GM18526 (cell line): Measurements from ENCODE around the gene PPFIA4.

Experiments used
- POLR2A ChIP-seq: IDR thresholded peaks from 3 replicates; pipeline ENCODE4 v1.6.1; 2011; ENCODE audit not compliant: insufficient read length; ENCODE audit errors: extremely low read depth

Gene PPFIA4

DNA sequence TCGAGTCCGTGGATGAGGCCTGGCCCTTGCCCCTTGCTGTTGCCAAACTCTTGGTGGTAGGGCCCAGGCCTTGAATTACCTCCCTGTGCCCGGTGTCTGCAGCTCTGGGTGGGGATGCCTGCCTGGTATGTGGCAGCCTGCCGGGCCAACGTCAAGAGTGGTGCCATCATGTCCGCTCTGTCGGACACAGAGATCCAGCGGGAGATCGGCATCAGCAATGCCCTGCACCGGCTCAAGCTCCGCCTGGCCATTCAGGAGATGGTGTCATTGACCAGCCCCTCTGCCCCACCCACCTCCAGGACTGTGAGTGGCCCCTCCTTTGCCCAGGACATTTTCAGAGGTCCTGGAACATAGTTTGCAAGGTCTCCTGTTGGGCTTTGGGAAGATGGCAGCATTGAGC lies 33.8 kb downstream of the PPFIA4 start:
- no peak for TF ChIP-seq POLR2A

DNA sequence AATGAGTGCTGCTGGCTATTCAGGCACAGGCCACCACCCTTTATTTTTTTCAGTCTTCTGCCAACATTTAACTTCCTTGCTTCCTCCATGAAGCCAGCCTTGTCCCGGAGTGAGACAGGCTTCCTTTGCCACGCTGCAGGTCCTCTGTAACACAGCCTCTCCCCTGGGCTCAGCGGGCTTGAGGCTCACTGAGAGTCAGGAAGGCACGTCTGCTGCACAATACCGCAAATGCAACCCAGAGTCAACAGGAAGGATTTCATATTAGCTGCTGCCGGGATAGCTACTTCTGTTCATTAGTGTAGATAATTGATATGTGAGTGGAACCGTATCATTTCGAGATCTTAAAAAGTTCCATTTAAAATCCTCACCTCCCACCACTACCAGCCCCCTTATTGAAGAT lies 37.0 kb downstream of the PPFIA4 start:
- TF ChIP-seq POLR2A: no peak

GRCh38 chr1:203065191-203065590 lies 38.9 kb downstream of the PPFIA4 start:
- TF ChIP-seq POLR2A: no peak

DNA sequence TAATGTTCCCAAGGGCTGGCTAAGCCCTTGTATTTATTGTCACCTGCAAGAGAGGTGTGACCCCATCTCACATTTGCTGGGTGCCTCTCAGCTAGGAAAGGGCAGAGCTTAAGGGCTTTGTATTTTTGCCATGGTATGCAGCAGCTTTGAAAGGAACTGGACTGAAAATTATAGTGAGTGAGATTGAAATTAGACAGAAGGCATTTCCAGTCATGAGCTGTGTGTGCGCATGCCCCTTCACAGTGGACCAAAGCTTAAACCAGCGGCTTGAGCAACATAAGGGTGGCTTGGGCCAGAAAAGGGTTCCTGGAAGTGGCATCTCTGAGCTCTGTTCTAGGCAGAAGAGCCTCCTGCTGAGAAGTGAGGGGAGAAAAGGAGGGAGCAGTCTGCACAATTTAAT lies 39.7 kb downstream of the PPFIA4 start:
- TF ChIP-seq POLR2A: no peak

- TF ChIP-seq POLR2A: no peak
These were observed 40.7 kb downstream of the PPFIA4 start for GRCh38 chr1:203066965-203067364.

GRCh38 chr1:203069030-203069747 lies 42.9 kb downstream of the PPFIA4 start:
- TF ChIP-seq POLR2A: no peak

DNA sequence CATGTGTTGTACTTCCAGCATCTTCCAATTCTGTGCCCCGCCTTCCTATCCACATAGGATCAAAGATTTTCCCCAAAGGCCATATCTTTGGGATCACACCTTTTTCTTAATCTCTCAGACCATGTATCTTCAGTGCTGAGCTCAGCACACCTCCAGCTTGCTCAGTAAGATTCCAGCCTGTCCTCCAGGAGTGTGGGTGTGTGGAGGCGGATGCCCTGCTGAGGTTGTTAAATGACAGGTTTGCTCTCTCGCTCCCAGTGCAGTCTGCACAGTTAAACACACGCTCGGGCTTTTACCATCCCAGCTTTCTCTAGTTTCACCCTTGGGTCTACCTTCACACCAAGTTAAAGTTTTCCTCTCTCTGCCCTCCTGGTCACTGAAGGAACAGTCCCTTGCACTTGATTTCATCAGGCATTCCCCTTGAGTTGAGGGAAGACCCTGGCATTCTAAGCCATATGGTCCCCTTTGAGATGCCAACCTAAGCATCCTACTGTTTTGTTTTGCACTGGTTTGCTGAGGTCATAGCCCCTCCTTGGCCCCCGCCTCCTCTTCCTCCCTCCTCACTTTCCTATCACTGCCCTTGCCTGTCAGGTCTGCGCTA lies 45.8 kb downstream of the PPFIA4 start:
- no peak for TF ChIP-seq POLR2A

DNA sequence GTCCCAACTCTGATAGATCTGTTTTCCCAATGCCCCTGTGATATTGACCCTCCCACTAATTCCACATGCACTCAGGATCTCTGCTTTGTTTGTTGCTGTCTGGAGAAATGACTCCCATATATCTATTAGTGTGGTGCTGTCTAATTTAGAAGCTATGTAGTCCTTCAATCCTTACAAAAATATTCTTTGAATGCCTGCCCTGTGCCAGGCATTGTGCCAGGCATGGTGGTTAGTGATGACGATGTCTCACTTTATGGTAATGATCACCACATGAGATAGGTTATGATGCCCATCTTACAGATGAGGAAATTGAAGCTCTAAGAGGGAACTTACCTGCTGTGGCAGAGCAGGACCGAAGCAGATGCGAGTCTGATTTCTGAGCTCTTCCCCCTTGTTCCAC lies 46.6 kb downstream of the PPFIA4 start:
- no peak for TF ChIP-seq POLR2A

- TF ChIP-seq POLR2A: no peak
These were observed 47.2 kb downstream of the PPFIA4 start for GRCh38 chr1:203073469-203073868.

- TF ChIP-seq POLR2A: no peak
These were observed 48.3 kb downstream of the PPFIA4 start for GRCh38 chr1:203074610-203075009.

- TF ChIP-seq POLR2A: no peak
These were observed 49.1 kb downstream of the PPFIA4 start for GRCh38 chr1:203075236-203076030.

DNA sequence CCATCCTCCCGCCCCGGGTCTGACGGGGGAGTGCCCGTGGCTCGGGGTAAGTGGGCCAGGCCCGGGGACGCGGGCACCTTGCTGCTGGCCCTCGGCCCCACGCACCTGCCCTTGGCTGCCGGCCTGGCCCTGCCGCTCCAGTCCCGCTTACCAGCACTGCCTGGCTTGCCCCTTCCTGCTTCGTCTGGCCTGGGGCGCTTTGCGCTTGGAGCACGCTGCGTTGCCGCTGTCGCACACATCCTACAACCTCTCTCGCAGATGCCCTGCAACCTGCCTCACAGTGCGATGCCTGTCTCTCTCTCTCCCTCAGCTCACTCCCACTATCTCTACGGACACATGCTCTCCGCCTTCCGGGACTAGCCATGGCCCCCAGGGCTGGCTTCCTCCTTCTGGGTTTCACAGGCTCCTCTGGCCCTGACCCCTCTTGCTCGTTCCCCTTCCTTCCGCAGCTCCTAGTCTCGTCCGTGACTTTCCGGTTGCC lies 49.8 kb downstream of the PPFIA4 start:
- TF ChIP-seq POLR2A: no peak

- no peak for TF ChIP-seq POLR2A
These were observed 51.1 kb downstream of the PPFIA4 start for GRCh38 chr1:203077367-203077766.

GRCh38 chr1:203077956-203078355 lies 51.7 kb downstream of the PPFIA4 start:
- no peak for TF ChIP-seq POLR2A

GRCh38 chr1:203078478-203078877 lies 52.2 kb downstream of the PPFIA4 start:
- no peak for TF ChIP-seq POLR2A

GRCh38 chr1:203080456-203080855 lies 54.2 kb downstream of the PPFIA4 start:
- no peak for TF ChIP-seq POLR2A
